DMS153 treated with DMSO at 0.1 percent for 48 hours (cell line): ENCODE data around the gene ARHGAP5.

Experiments used
- DNase-seq: peaks from one replicate; lab custom pipeline; 2025; ENCODE audit not compliant: unreplicated experiment; lab: John Stamatoyannopoulos, UW

Gene ARHGAP5

GRCh38 chr14:32076278-32077080, 625 bp upstream of the ARHGAP5 start:
- peak; percentile 95 for DNase-seq

DNA sequence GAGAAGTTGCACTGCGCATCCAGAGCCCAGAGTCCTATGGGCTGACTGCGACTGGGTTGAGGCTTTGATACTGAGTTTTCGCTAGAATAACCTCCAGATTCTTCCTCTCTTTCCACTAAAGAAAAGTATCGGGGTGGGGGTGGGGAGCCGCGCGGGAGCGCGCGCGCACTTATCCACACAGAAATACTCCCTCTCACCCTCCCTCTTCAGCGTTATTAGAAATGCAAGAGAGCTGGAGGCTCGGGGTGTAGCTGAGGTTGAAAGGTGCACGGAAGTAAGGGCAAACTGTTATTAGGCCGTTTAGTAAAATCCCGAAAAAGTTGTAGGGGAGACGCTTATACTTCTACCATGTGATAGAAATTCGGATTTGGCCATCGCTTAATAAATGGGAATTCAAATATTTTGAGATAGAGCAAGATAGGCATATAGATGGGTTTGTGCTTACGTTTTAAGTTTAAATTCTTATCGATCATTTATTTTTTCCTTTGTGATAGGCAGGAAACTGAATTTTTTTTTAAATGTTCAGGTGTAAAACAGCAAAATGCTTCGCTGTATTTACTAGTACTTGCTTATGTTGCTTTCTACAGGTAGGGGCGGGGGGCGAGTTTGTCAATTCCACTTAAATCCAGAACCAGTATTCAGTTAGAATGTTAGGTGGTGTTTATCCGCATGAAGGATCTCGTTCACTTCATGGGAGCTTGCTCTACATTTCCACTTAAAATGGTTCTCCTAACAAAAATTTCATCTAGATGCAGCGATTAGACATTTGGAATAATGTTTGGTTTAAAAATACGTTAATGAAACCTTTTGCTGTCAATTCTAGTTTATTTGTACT, 1.1 kb downstream of the ARHGAP5 start:
- DNase-seq: peak; percentile 45

DNA sequence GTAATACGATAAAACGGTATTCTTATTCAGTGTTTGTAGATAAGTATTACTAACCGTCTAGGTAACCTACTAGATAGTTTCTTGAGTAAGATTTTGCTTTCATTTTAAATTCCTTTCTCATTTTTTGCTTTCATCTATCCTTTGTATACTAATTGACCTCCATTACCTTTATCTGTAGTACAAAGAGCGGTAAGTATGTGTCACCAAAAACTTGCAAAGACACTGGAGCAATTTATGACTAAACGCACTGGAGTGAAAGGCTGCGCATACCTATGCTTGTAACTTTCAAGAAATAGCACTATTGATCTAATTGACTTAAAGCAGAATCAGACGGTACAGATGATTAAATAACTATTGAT, 1.7 kb downstream of the ARHGAP5 start:
- no peak for DNase-seq

- DNase-seq: no peak
These were observed 2.2 kb downstream of the ARHGAP5 start for GRCh38 chr14:32079264-32079663.

- DNase-seq: no peak
These were observed 3.0 kb downstream of the ARHGAP5 start for GRCh38 chr14:32080001-32080510.

DNA sequence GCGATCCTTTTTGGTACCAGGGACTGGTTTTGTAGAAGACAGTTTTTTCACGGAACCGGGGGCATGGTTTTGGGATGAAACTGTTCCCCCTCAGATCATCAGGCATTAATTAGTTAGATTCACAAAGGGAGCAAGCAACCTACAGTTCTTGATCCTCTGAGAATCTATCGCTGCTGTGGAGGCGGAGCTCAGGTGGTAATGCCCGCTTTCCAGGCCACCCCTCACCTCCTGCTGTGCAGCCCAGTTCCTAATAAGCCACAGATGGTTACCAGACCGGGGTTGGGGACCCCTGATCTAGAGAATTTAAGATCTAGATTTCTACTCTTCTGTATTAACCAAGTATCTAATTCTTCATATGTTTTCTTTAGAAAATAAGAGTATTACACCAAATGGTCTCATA, 4.8 kb downstream of the ARHGAP5 start:
- no peak for DNase-seq

GRCh38 chr14:32083315-32083624, 6.2 kb downstream of the ARHGAP5 start:
- no peak for DNase-seq

DNA sequence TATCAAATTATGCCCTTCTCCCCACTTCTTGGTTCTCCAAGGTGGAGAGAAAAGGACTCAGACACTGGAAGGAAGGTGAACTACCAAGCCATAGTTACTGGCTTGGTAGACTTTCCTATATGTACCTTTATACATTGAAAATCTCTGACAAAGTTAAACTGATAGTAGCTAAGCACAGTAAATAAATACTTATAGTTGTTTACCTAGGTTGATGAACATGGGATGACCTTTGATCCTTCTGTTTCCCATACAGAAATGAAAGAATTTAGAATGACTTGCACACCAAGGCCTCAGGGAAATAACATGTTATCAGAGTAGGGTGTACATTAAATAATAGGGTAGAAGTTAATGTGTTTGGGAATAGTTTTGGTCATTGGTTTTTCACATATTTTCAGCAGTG, 6.7 kb downstream of the ARHGAP5 start:
- DNase-seq: no peak

- no peak for DNase-seq
These were observed 8.2 kb downstream of the ARHGAP5 start for GRCh38 chr14:32085182-32085844.

- no peak for DNase-seq
These were observed 8.8 kb downstream of the ARHGAP5 start for GRCh38 chr14:32085845-32086383.

DNA sequence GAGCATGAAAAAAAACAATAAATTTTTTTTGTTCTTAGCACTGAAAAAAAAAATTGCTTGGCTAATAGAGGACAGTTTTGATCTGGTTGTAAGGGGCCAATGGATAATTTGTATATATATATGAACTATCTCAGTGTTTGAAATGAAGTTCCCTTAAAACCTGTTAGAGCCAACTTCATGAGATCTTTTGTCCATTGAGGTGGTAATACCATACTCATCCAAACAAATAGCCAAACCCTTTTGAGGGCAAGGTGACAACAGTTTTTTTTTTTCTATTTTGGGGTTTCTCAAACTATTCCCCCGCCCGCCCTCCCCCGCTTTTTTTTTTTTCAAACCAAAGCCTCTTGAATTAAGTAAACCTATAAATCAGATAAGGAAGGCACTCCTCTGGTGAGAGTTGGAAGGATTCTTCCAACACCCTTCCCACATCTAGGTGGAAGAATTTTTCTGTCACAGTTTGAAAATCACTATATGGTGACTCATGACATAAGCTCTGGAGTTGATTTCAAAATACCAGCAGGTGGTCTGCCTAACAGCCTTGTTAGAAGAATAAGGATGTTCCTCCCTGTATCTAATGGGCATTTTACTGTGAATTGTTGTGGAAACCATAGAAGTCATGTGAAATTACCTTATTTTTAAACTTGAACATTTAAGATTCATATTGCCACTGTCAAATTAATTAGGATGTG, 10.2 kb downstream of the ARHGAP5 start:
- no peak for DNase-seq

GRCh38 chr14:32087907-32088306, 10.8 kb downstream of the ARHGAP5 start:
- no peak for DNase-seq

- DNase-seq: no peak
These were observed 13.6 kb downstream of the ARHGAP5 start for GRCh38 chr14:32090686-32091085.

DNA sequence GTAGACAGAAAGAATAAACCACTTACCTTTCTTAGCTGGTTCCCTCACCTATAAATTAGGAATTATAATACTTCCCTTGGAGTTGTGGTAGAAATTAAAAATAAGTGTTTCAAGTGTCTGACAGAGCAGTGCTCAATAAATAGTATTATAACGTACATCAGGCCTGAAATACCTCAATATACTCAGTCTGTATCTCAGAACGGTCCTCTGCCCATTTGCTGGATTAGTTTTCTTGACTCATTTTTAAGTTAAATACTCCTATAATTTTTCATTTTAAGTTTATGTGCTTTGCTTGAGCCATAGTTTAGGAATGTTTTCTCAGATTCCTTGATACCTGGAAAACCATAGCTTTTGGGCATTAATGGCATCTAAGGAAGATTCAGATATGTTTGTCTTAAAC, 22.4 kb downstream of the ARHGAP5 start:
- no peak for DNase-seq

- DNase-seq: no peak
These were observed 23.1 kb downstream of the ARHGAP5 start for GRCh38 chr14:32100175-32100574.

DNA sequence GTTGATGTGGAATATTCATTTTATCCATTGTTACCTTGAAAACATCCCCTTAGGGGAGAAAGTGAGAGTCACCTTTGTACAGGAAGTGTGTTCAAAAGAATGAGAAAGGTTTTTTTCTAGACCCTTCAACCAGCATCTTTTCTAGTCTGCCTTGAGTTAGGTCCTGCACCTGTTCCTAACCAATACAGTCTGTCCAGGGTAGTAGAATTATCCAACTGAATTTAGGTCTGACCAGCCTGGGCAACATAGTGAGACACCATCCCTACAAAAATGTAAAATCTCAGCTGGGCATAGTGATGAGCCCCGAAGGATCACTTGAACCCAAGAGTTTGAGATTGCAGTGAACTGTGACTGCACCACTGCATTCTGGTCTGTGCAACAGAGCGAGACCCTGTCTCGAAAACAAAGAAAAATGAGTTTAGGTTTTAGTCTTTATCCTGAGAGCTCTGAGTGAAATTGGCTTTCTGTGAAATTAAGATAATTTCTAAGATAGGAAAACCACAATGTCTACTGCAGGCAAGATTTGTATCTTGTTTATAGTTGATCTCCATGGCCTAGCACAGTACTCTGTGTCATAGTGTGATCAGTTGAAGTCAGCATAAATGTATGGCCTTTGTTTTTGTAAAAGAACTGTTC, 25.2 kb downstream of the ARHGAP5 start:
- no peak for DNase-seq

DNA sequence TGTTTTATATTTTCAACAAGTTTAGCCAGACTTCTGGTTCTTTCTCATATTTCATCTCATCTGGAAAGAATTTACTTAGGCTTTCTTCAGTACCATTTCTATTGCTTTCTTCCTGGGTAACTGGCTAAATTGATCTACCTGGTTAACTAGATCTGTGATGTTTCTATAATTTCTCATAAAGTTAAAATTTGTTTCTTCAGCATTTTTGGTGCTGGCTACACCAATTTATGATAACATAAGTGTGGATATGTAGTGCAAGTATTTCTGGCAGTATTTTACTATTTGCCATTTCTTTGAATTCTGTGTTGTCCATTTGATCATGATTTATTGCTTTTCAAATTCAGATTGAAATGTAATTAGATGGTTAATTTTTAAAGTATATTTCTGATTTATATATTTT, 25.9 kb downstream of the ARHGAP5 start:
- no peak for DNase-seq

DNA sequence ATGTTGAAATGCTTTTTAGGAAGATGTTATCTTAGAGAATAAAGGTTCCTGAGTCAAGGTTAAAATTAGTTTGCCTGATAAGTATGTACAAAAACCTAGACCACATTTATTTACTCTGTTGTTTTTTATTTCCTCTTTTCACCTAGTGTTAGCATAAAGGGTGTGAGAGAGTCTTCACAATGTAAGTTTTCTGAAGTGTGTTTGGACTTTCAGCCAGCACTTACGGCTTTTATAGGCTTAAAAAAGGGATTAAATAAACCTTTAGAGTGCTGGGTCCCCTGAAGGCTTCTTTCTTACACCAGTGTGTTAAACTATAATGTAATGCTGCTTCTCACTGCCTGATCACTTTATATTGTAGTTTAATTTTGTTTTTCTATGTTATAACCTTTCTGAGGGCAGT, 27.2 kb downstream of the ARHGAP5 start:
- DNase-seq: no peak

DNA sequence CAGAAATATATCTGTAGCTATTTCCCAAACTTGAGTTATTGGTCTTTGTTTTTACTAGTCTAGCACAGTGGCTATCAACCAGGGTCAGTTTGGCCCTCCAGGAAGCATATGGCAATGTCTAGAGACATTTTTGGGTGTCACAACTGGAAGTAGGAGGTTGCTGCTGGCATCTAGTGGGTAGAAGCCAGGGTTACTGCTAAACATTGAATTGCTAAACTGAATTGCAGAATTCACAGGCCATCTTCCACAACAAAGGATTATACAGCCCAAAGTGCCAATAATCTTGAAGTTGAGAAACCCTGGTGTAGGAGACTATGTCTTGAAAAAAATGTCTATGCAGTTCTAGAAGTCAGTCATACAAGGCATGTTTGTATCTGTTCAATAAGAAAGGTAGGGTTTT, 27.7 kb downstream of the ARHGAP5 start:
- no peak for DNase-seq
